NT2/D1 (cell line): Measurements from ENCODE around the gene BCOR.

Experiments
- SUZ12 ChIP-seq: IDR thresholded peaks from 2 replicates; pipeline ENCODE4 v1.6.1; 2011; ENCODE audit not compliant: insufficient read length, insufficient read depth; ENCODE audit errors: extremely low read depth
- YY1 ChIP-seq: IDR thresholded peaks from 2 replicates; pipeline ENCODE4 v1.6.1; 2011; ENCODE audit not compliant: insufficient read length, insufficient read depth

GRCh38 chrX:40104630-40104984 is 6.8 kb upstream of the BCOR start:
- TF ChIP-seq SUZ12, result peak; percentile 51
- no peak for TF ChIP-seq YY1
